ENCODE data around the gene HTR2B.
"Not testable (repeated sequence)": the region's sequence is repeated elsewhere in the genome, so short reads cannot be mapped to it uniquely, and the experiment has no call there.

Gene HTR2B

DNA sequence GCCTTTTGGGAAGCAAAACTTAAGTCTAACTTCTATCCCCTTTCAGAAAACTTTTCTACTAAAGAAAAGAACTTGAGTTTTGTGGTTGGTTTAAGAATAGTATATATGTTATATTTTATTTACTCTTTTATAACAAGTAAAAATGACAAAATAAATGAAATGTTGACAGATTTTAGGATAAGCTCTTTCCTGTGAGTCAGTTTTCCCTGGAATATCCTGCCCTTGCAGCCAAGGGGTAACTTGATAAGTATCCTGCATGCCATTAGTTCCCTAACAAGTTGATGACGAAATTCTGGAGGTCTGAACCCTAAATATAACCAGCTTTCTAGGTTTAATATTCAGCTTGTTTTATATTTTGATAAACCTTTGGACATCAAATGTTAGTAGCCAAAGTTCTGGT is 7.3 kb upstream of the HTR2B start:
- no peak for DNase-seq

DNA sequence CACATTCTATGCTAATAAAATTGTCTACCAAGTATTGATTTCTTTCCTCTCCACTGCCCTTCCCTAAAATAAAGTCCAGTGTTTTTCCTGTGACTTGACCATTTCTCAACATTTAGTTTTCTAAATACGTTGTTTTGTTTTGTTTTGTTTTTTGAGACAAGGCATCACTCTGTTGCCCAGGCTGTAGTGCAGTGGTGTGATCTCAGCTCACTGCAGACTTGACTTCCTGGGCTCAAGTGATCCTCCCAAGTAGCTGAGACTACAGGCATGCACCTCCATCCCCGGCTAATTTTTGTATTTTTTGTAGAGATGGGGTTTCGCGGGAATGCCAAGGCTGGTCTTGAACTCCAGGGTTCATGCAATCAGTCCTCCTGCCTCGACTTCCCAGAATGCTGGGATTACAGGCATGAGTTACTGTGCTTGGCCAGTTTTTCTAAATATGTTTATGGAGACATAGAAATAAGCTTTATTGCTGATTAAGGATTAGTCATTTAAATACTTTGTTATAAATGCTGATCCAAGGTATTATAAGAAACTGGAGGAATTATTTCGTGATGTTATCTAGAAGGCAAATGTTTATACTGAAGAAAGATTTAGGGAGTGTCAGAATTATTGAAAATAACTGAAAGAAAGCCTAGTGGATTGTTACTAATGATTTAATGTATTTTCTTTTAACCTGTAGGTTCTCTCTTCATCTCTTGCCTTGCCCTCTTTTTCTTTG is 5.7 kb upstream of the HTR2B start:
- no peak for DNase-seq

DNA sequence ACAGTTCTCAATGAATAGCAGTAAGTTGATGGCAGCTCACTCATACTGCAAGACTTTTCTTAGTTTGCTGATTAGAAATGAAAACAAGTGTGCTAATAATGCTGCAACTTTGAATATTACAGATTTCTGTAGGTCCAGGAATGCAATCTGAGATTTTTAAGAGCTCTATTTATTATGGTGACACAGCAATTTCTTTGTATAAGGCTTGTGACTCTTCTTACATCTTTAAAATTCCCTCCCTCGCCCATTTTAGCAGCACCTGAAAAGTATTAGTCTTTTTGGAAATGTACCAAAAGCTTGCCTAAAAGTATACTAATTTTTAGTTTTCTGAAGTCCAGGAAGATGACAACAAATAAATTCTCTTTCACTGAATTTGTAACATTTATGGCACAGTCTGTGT is 4.4 kb upstream of the HTR2B start:
- DNase-seq: no peak

DNA sequence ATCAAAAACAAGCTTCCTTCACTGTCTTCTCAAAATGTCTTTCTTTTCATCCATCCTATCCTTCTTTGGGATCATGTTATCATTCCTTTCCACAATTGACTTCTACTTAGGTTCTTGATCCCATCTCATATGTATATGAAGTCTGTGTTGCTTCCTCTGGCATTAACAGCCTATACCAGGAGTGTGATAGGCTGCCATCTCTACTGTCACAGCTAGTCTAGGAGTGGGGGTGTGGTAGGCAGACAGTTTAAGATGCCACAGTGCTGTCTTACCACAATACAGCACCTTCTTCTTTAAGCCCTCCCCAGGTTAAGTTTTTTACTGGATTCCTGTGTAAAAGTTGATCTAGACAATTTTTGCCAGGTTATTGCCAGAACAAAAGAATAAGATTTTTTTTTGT is 3.7 kb upstream of the HTR2B start:
- DNase-seq: no peak

DNA sequence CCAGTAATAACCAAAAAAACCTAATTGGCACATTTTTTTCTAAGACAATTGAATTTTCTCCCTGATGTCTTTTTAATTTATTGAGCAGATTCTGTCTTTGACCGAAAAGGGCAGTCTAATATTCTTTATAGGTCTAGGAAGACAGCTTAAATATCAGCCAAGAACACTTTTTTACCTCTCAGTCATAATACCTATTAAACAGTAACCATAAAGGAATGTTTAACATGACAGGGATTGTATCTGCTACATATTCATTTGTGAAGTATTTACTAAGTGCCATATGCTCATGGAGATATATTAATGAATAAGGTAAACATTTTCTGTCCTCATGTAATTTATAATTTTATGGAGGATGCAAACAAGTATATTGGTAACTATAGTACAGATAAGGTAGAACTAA is 3.1 kb upstream of the HTR2B start:
- DNase-seq: no peak

DNA sequence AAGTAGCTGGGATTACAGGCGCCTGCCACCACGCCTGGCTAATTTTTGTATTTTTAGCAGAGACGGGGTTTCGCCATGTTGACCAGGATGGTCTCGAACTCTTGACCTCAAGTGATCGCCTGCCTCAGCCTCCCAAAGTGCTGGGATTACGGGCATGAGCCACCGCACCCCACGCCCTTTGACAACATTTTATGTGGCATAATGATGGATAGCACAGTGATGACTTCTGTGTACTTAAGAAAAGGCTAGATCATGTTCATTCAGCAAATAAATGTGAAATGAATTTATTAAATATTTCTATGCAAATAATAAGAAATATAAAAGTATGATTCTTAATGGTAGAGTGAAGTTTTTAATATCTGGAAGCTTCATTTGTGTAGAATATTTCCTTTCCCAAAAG is 2.6 kb upstream of the HTR2B start:
- no peak for DNase-seq

DNA sequence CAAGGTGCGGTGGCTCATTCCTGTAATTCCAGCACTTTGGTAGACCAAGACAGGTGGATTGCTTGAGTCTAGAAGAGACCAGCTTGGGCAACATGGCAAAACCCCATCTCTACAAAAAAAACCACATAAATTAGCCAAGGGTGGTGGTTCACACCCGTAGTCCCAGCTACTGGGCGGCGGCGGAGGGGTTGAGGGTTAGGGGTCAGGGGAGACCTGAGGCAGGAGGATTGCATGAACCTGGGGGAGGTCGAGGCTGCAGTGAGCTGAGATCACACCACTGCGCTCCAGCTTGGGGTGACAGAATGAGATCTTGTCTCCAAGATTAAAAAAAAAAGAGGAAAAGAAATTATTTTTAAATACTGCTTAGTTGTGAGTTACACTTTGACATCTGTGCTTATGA is 1.3 kb upstream of the HTR2B start:
- DNase-seq: no peak

DNA sequence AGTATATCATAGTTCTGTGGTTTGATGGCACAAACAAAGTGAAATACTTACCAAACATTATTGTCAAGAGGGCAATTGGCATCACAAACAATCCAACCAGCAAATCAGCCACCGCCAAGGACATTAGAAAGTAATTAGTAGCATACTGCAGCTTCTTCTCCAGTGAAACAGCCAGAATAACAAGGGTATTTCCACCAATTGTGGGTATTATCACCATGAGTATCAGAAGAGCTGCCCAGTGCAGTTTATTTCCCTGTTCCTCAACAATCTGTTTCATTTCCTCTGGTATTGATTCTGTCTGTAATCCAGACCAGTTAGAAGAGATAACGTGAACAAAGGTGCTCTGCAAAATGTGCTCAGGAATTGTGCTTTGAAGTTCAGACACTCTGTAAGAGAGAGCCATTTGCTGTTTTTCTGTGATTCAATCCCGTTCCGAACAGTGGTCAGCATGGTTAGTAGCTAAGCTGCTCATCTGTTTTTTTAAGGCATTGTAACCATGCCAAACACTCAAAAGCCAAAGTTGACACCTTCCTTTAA is 1.4 kb downstream of the HTR2B start:
- no peak for DNase-seq

DNA sequence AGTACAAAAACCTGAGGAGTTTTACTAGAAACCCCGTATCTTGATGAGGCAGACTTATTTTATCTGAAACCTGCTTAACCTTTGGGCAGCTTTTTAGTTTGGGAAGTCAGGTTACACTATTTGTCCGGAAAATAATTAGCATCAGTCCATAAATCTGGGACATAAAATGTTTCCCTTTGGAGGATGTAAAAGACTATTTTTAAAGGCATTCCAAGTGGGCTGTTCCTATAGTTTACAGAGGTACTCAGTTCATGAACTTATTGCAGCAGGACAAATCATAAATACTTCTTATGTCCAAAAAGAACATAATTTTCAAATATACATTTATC is 6.3 kb downstream of the HTR2B start:
- no peak for DNase-seq

DNA sequence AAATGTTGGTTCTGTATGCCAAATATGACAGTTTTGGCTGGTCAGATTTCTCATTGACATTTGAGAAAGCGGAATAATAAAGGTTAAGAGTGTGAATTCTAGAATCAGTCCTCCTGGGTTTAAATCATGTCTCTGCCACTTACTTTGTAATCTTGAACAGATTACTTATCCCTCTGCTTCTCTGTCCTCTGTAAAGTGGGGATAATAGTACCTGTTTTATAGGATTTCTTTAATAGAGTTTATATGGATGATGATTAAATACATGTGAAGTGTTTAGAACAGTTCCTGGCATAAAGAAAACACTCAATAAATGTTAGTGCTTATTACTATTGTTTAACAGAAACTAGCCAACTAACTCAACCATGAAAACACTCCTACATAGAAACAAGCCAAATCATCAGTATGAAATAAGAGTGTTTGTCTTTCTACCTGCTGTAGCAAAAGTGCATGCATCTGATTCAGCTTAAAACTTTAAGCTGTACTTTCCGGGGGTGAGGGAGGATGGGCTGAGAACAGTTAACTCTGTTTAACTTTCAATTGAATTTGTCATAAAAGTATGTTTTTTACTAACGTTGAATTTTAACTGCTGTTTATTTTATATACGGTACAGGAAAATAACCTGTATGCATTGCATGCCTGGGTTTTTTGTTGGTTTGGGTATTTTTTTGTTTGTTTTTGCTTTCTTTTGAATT is 6.8 kb downstream of the HTR2B start:
- DNase-seq: no peak

DNA sequence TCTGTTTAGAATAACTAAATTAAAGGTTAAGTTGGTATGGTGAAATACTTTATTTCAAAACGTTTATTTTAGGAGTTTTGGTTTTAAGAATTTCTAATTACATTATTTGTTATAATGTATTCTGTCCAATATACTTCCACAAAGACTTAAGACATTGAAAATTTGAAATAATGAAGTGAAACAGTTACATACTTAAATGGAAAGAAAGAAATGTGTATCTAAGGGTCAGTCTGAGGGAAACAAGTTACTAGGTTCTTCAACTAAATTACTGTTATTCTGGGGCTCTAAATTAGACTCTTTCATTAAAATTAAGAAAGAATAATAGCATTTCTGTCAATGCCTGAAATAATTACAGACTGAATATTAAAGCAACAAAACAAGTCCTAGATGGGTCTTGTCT is 7.7 kb downstream of the HTR2B start:
- no peak for DNase-seq

DNA sequence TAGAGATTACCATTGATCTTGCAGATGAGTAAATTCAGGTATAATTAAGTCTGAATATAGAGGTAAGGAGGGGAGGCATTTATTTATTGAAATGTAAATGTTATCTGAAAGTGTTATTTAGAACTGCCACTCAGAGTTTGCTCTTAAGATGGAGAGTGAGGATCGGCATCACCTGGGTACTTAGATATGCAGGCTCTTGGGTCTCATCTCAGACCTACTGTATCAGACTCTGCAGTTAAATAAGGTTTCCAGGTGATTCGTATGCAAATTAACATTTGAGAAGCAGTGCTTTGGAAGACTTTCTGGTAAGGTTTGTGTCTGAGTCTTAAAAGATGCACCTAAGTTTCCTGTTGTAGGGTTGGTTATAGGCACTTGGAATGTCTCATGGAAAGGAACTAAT is 9.2 kb downstream of the HTR2B start:
- no peak for DNase-seq

DNA sequence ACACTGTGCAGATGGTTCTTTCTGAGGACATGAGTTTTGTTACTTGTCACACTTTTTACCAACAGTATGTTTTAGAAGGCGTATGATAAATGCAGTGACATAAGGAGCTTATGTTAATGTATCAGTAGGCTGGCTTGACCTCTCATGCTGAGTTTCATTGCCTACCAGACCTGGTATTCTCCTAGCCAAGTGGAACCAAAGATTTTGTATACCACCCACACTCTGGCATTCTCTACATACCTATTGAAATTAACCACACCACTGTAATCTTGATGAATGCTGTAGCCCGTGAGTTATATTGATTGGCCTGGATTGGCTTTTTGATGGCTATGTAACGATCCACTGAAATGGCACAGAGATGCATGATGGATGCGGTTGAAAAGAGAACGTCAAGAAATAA is 11.4 kb downstream of the HTR2B start:
- DNase-seq: no peak

DNA sequence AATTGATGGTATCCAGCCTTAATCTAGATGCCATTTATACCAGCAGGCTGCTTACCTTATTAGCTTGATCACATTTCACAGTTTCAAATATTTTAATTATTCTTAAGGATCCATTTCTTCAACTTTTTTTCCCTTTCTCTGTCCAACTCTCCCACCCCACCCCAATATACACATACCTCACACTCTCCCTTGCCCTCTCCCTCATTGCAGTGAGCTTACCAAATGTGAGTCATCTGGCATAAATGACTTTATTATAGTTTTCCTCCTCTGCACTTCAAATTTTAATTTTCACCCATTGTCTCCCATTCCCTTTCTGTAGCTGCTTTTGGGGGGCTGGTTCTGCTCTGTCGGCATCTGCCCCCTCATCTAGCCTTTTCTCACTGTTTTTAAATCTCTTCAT is 12.9 kb downstream of the HTR2B start:
- no peak for DNase-seq

DNA sequence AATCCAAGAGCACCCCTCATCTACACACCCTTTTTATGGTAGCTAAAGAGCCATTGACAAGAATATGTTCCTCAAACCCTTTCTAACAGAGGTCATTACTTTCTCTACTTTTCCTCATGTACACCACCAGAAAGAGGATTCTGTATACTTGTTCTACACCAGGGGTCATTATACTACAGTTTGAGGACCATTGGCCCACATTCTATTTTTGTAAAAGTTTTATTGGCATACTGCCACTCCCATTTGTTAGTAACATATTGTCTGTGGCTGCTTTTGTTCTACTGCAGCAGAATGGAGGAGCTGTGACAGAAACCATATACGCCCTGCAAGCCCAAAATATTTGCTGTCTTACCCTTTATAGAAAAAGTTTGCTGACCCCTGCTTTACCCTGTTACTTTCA is 14.3 kb downstream of the HTR2B start:
- no peak for DNase-seq

DNA sequence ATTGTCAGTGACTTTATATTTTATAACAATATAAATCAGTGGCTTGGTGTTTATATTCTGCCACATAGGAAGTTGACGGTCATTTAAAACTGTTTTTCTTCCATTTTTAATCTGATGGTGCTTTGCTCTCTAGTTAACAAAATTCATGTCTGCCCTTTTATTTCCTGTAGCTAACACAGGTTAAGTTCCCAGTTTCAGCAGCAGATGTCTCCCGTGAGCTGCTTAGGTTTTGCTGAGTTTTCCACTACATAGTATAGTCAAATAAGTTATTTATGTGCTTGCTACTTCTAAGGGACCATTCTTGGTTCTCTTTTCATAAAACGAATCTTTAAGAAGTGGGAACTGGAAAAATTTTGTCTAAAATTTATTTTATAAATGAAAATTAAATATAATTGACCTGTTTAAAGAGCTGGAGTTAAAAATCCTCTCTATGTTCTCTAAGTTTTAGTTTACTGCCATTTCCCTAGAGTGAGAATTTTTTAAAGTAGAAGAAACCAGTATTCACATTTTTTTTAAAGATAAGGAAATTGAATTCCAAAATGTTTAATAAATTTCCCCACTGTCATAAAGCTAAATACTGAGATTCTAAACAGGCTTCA is 20.6 kb downstream of the HTR2B start:
- peak; percentile 40 for DNase-seq

DNA sequence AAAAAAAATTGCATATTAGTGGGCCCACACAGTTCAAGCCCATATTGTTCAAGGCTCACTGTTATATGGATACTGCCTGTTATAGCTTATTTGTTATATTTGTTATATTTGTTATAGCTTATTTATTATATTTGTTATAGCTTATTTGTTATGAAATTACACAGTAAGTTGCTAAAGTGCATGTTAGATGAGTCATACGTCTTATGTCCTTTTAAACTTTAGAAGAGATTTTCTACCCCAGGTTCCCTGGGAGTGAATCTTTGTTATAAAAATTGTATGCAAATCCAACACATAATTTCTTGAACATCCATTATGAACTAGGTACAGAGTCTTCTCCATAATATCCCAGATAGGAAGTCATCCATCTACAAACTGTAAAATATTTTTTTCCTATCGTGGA is 22.1 kb downstream of the HTR2B start:
- no peak for DNase-seq

DNA sequence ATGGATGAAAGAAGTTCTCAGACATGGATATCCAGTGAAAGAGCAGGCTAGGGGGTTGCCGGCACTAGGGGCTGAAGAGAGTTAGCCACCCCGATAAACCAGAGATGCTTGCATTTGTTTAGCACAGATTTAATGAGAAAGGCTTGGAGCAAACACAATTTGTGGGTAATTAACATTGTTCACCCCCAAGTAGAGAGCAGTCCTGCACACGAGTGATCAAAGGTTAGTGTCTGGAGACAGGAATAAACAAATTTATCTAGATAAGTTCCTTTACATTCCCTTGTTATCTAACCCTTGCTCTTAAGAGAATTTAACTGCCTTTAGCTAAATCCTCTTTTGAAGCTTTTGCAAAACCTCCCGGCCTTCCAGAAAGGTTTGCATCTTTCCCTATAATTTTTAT is 23.9 kb downstream of the HTR2B start:
- DNase-seq: no peak

DNA sequence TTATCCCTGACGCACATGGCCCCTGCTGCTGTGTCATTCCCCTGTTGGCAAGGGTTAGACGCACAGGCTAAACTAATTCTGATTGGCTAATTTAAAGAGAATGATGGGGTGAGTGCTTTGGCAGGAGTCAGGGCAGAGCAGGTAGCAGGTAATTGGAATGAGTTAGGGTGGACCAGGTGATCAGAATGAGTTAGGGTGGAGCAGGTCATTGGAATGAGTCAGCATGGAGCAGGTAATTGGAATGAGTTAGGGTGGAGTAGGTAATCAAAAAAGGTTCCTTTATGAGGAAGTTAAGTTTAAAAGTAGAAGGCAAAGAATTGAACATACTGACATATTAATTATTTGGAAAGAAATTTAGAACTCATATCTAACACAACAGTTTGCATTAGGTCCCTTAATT is 24.5 kb downstream of the HTR2B start:
- not testable (repeated sequence) for DNase-seq

DNA sequence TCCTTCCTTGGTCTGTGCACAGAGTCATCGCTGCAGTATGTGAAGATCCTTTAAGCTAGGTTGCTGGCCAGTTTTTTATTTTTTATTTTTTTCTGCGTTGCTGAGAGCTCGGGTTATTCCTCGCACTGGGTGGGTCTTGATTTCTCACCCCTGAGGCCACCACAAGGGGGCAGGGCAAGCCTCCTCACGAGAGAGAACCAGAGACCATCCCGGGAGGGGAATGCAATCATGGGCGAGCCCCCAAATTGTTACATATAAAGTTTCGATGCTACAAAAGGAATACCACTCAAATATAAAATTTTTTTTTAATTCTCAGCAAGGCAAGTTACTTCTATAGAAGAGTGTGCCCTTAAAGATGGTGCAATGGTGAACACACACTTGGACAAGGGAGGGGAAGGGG is 24.9 kb downstream of the HTR2B start:
- no peak for DNase-seq

DNA sequence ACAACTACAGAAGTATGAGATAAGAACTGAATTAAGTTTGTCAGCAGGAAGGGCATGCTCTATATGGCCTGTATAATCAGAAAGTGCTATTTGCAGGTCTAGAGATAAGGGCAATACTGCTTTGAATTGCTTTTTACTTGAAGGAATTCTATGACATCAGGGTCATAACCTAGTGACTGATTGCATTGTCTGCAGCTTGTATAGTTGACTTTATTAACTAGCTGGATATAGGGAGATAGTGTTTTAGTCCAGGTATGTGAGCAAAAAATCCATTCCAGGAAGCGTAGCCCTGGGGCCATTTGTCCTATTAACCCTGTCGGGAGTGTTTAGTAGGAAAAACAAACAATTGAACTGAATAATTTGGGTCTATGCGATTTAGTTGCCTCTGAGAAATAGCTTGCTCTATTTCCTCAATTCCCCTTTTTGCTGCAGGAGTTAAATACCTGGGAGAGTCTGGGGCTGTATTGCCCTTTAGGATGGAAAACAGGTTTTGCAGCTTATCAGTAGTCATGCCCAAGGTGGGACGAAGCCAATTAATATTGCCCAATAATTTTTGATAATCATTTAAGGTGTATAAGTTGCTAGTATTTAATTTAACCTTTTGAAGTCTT is 30.0 kb downstream of the HTR2B start:
- no peak for DNase-seq

DNA sequence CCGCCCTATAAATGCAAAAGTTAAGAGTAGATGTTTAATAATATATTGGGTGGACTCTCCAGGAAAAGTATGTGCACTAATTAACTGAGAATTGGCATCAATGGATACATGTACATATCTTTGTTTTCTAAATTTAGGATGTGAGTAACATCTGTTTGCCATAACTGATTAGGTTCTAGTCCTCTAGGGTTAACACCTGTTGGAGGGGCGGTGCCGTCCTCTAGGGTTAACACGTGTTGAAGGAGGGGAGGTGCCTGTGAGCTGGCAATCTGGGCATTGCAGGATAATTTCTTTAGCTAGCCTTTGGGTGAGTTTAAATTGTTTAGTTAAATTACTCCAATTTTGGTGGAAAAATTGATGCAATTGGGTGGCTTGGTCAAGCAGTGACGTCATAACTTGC is 30.9 kb downstream of the HTR2B start:
- no peak for DNase-seq

DNA sequence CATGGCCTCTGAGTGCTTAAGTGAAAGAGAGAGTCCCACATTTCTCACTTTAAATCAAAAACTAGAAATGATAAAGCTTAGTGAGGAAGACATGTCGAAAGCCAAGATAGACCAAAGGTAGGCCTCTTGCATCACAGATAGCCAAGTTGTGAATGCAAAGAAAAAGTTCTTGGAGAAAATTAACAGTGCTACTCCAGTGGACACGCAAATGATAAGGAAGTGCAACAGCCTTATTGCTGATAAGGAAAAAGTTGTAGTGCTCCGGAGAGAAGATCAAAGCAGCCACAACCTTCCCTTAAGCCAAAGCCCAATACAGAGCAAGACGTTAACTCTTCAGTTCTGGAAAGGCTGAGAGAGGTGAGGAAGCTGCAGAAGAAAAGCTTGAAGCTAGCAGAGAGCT is 36.1 kb downstream of the HTR2B start:
- DNase-seq: no peak

DNA sequence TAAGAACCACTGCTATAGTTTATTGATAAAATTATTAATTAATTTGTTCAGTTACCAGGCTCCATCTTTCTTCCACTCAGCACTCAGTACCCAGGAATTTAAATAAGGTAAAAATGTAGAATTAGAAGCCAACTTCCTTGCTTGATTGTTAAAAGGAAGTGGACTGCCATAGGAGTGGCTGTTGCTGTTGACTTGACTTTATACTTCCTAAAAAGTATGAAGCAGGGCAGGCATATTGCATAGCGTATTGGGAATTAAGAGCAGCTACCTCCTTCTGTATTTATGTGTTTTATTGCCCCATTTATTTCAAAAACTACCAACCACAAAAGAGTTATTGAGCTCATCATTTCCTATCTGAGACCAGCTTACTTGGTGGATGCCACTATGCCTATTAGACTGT is 40.3 kb downstream of the HTR2B start:
- no peak for DNase-seq

All from KG1 (cell line).